ENCODE results near the gene SKIL.

Gene SKIL

GRCh38 chr3:170413291-170413690 is 55.8 kb downstream of the SKIL start:
- peak in 1 of 3 experiments; percentile 20 for DNase-seq

GRCh38 chr3:170414202-170414663 is 56.7 kb downstream of the SKIL start:
- DNase-seq, result peak; percentile 59 to 87 (median 79)

DNA sequence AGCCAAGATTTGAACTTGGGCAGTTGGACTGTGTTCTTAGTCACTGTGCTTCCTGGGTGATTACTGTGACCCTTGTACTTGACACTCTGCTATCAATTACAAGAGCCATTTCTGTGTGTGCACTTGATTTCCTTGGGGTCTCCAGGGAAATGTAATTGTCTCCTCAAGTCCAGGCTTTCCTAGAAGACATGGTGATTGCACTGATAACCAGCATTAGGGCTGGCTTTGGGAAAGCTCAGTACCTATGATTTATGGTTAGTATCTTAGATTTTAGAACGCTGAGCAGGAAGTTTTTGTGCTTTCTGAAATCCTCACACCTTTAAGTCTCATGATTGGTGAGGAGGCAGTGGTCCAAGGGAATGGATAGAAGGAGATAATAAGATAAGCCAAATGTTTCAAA is 59.6 kb downstream of the SKIL start:
- DNase-seq, result peak in 2 of 3 experiments; percentile 16 to 45

DNA sequence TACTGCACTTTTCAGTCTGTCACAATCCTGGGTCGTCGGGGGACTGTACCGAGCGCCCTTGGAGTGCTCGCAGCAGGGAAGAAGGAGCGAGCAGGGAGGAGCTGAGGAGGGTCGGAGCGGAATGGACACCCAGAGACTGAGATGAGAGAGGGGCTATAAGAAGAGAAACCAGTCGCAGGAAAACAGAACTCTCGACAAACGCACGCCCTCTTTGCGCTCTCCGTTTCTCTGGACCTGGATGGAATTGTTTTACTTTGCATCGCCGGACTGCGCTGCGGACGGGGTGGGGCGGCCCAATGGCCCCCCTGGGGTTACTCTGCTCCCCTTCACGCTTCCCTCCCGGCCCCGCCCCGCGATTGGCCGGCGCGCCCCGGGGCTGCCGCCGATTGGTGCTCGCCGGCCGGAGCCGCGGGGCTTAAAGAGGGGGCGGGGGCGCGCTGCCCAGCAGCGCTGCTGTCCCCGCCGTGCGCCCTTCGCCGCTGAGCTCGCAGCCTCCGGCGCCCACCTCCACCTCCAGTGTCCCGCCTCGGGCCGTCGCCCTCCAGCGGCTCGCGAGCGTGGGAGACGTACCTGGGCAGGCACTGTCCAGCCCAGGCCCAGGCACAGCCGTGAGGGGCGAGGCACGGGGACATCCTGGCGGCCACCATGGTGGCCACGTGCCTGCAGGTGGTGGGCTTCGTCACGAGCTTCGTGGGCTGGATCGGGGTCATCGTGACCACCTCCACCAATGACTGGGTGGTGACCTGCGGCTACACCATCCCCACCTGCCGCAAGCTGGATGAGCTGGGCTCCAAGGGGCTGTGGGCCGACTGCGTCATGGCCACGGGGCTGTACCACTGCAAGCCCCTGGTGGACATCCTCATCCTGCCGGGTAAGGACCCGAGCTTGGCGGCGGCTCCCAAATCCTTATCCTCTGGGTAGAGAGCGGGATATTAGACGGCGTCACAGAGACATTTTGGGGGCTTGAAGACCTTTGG is 61.2 kb downstream of the SKIL start, which contains the start of gene CLDN11:
Gene CLDN11 (plus strand): TSS at position 447 of the 977 bp plus-strand sequence. CDS start 199 bp downstream, at position 646.
- DNase-seq, result peak; percentile 50 to 69 (median 66)

DNA sequence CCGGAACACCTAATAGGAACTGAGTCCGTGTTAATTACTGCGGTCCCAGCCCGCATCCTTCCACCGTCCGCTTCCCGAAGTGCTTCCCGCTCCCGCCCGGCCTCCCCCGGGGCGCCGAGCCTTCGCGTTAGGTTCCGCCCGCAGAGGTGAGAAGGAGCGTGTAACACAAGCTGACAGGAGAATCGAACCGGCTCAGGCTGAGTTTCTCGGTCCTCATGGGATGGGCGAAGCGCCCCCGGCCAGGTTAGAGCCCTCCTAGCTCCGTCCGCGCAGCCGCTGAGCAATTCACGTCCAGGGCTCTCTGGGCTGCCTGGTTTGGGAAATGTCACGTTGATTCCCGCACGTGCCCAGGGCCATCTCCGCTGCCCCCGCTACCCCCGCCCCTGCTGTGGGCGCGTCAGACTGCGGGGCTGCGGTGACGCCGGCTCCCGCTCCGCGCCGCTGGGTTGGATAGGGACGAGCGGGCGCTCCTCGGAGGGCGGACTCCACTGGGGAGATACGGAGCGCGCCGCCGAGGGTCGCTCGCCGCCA is 62.1 kb downstream of the SKIL start:
- no peak for DNase-seq

- no peak for DNase-seq
Measured at GRCh38 chr3:170420307-170420821, 62.8 kb downstream of the SKIL start.

DNA sequence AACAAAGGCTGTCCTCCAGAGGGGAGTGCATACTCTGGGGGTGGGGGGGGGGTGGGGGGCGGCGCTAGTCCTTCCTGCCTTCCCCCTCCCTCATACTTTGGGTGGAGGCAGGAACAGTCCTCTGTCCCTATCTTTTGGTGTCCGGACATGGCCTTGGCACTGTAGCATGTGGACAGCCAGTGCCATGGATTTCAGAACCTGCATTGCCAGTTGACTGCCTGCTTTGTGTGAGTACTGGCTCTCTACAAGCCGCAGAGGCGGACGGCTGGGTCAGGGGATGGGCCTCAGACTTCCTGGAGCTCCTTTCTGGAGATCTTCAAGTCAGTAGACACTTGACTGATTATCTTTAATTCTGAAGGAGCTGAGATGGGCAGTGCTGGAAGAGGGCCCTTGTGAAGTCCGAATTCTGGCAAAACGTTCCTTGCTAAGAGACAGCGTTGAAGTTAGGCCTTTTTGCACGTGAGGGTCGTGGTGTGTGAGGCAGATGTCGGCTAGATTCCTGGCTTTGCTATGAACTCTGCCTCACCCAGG is 63.7 kb downstream of the SKIL start:
- no peak for DNase-seq

GRCh38 chr3:170421758-170422157 is 64.2 kb downstream of the SKIL start:
- no peak for DNase-seq

DNA sequence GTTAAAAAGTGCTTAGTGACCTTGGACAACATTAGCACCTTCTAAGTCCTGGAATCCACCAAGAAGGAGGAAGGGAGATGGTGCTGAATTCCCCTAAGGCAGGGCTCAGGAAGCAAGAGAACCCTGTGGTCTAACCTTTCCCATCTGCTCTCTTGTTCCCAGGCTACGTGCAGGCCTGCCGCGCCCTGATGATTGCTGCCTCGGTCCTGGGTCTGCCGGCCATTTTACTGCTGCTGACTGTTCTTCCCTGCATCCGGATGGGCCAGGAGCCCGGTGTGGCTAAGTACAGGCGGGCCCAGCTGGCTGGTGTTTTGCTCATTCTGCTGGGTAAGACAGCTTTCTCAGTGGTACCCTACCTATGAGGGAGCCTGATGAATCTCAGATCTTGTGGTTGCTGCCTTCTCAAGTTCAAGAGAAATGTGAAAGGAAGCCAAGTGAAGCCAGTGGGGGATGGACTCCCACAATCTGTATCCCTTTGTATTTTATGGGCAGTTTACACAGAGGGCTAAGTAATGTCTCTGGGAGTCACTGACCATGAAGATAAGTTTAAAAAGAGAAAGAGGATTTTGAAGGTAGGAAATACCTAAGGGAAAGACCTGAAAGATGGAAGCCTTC is 65.6 kb downstream of the SKIL start:
- no peak for DNase-seq

GRCh38 chr3:170424879-170425278 is 67.4 kb downstream of the SKIL start:
- DNase-seq, result no peak

DNA sequence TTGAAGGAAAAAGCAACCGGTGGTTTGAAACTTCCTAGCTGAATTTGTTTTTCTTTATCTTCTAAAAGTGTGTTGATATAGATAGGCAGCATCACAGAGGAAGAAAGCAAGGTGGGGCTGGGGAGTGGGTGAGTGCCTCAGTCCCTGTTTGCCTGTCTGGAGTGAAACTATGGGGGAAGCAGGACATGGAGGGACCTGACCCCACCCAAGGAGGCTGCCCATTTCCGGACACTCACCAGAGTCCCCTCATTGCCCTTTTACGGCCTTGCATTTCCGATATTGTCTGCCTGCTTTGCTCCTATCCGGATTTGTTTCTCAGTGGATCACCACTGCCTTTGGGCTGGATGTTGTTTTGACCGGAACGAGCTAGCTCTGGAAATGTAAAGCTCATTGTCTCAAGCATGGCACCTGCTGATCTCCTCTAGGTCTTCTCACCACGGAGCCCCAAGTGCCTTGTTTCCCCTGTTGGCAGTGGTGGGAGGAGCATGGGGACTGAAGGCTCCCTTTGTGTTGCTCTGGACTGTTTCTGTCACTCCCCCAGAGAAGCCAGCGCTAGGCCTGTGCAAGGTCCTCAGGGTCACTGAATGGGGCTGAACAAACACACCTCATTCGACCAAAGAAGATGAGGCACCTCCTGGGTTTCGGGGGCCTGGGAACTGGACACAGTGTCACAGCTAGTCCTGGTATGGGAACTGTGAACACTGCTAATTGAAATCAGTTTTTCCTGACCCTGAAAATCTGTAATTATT is 68.2 kb downstream of the SKIL start:
- peak; percentile 14 to 42 (median 35) for DNase-seq

DNA sequence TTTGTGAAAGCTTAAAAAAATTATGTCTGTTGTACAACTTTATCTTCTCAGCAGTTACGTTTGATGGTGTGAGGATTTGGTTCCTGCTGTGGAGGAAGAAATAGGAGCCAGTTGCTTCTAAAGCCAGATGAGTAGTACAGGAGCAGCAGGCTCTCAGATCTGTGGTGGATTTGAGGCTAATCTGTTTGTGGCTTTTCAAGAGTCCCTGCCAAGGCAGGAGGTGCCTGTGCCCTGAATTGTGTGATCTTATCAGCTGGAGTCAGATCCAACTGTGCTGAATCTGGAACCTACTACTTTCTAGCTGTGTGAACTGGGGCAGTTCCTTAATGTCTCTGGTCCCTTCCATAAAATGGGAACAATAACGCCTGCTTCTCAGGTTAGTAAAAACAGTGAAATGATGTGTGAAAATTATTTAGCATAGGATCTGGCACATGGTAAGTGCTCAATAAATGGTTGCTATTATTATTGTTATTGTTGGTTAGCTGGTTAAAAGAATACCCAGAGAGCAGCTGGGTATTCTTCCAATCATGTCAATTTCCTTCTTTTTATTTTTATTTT is 68.8 kb downstream of the SKIL start:
- no peak for DNase-seq

DNA sequence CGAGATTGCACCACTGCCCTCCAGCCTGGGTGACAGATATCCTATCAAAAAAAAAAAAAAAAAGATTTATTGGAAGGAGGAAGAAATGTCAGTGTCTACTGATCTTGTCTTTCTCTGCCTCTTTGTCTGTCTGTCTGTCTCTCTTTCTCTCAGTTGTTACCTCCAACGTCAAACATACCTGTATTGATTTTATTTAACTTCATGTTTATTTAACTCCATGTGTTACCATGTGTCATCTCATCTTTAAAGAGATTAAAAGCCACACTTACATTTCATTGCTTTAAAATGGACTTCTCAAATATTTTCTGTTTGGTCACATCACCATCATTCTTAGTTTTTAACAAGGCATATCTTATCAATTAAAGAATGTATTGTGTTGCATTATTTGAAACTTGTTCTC is 70.6 kb downstream of the SKIL start:
- no peak for DNase-seq

DNA sequence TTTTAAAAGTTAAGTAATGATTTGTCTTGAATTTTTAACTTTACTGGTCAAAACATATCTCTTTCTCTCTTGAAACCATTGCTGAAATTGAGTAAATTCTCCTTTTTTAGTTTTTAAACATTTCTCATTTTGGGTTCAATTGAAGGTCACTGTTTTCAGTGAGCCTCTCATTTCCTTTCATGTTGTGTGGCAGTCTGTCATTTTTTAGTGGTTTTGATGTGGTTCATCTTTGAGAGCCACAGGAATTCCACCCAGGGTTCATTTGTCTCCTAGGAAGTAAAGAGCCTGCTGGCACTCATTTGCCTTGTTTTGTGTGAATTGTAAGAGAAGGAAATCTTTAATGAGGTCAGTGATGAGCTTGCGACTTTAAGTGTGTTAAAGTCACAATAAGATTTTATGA is 71.5 kb downstream of the SKIL start:
- no peak for DNase-seq

DNA sequence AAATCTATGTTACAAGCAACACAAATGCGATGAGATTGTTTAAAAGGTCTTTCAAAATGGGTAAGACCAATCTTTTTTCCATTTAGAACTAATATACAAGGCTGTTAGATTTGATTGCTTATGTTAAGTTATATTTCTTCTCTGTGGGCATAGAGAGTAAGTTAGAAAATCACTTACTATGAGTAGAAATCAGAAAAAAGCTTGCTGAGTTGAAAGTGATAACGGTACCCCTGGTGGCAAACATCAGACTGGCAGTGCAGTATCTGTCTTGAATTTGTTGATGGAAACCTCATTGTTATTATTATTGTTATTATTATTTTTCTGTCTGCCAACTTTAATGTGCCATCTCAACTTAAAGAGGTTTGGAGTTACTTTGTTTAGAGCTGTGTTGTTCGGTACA is 73.5 kb downstream of the SKIL start:
- DNase-seq, result no peak

DNA sequence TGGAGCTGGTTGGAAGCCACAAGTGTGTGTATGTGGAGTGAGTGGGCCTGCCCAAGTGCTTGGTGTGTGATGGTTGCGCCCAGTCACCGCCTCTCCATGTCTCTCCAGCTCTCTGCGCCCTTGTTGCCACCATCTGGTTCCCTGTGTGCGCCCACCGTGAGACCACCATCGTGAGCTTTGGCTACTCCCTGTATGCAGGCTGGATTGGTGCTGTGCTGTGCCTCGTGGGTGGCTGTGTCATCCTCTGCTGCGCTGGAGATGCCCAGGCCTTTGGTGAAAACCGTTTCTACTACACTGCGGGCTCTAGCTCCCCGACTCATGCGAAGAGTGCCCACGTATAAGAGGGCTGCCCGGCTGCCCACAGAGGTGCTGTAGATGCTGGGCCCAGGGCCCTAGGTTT is 74.9 kb downstream of the SKIL start:
- no peak for DNase-seq

GRCh38 chr3:170436697-170437096 is 79.2 kb downstream of the SKIL start:
- no peak for DNase-seq

GRCh38 chr3:170437176-170437575 is 79.7 kb downstream of the SKIL start:
- DNase-seq, result no peak

DNA sequence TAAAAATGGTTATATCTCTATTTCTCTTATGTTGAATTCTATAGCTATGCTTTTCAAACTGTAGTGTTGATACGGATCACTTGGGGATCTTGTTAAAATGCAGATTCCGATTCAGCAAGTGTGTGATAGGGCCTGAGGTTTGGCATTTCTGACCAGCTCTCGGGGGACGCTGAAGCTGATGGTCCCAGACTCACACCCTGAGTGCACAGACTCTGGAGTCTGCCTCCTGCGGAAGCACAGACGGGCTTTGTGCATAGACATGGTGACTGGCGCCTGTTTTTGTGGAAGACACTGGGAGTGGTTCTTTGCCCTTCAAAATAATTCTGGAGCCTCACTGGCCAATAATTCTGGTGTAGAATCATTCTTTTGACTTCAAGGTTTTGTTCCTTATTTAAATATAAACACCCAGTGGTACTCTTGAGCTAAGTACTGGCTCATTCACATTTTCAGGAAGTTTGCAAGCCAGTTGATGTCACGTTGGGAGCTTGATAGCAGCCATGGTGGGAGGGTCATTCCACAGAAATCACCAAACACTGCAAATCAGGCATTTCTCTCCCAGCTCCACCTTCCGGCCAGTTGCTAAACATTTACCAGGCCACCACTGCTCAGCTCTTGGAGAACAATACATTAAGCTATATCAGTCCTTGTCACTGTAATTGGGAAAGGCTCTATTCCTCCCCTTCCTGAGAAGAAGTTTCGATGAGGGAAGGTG is 80.3 kb downstream of the SKIL start:
- no peak for DNase-seq

- DNase-seq, result no peak
Measured at GRCh38 chr3:170438836-170439235, 81.3 kb downstream of the SKIL start.

DNA sequence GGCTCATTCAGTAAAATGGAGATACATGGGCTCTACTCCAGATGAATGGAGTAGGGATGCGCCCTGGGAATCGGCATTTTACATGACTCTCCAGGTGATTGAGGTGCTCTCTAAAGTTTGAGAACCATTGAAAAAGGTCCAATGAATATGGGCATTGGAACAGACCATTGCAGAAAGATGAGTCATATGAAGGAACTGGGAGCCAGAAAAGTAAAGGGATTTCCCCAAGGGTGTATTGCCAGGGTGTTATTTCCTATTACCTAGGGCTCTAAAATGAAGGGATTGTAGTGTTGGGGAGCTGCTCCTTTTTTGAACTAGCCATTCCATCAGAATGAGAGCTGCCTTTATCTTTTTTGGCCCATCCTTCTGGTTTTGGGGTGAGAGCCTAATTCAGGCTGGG is 82.8 kb downstream of the SKIL start:
- no peak for DNase-seq

Data from NCI-H1417 (cell line).